Mucosa of descending colon (tissue), 3 donors: ENCODE measurements around the gene PHF19. TPM values are rescaled to one million over a fixed set of nuclear protein-coding genes. Genes with fewer than 3 reads are reported as not detected.

ENCODE experiments used
- ATAC-seq: fragments of 200-7000 bp; cut with Tn5 transposase; one replicate; pipeline ENCODE4 v1.9.1; 2020; ENCODE audit warnings: mild to moderate bottlenecking, moderate library complexity
- DNase-seq, 3 donors: peaks; one replicate each; pipeline ENCODE4 v3.0.0-alpha.2; 2020
- H3K36me3 ChIP-seq: fragments of 200-600 bp; one replicate; pipeline ENCODE4 v1.8.0; 2021; ENCODE audit warnings: low read depth, mild to moderate bottlenecking
- H3K4me1 ChIP-seq: fragments of 200-600 bp; one replicate; pipeline ENCODE4 v1.8.0; 2021; ENCODE audit warnings: low read depth, mild to moderate bottlenecking
- H3K4me3 ChIP-seq: fragments of 200-600 bp; one replicate; pipeline ENCODE4 v1.8.0; 2021; ENCODE audit warnings: mild to moderate bottlenecking
- H3K9me3 ChIP-seq: fragments of 200-600 bp; one replicate; pipeline ENCODE4 v1.8.0; 2021; ENCODE audit warnings: mild to moderate bottlenecking
- CTCF ChIP-seq: fragments of 200-600 bp; IDR thresholded peaks from one replicate; pipeline ENCODE4 v1.8.0; 2022; ENCODE audit warnings: antibody characterized with exemption, mild to moderate bottlenecking
- intact Hi-C, 2 donors: fragments of 100-400 bp; cut with DNase I in 1 of 2; cut with micrococcal nuclease in 1 of 2; formaldehyde crosslinking; loops; one replicate each; pipeline versions ENCODE4 v1.11.0 to v1.11.1; 2022; cut with DNase I, micrococcal nuclease
- total RNA-seq, 3 donors: library from RNA; stranded (reverse); fragmentation: NEBNext Ultra II Directional in 2 of 3; extraction: Animal tissue kit (Norgen Biotek cat#: 25700) in 2 of 3; gene quantifications; one replicate each; pipeline versions ENCODE4 v1.2.1 to v1.2.4, GENCODE V29; 2021 to 2023
- donor health status: DM: no; HTN: no; CAD: no; lungs with moderate emphysema.
- donor health status: DM: no; HTN: no; CAD: no.
- donor health status: DM: no; HTN: yes; CAD: no.

PHF19 gene
- total RNA-seq, 3 donors from 2014 or later, result 9.8 to 33.6 (median 26.6) TPM

- DNase-seq (no peak), ATAC-seq (no peak)
- no peaks in the 10 kb centered on the region for H3K4me1 ChIP-seq
- H3K9me3 ChIP-seq, result no peaks in the 10 kb centered on the region
- no peak overlapping the region for H3K4me3 ChIP-seq
- intact Hi-C loops, result no loop called here
- H3K36me3 ChIP-seq, result no peaks in the 10 kb centered on the region
- TF ChIP-seq CTCF, result no peak
These were observed 38.0 kb upstream of the PHF19 start for GRCh38 chr9:120914953-120915352.

GRCh38 chr9:120914396-120914795, 37.4 kb upstream of the PHF19 start:
- H3K9me3 ChIP-seq, result no peaks in the 10 kb centered on the region
- intact Hi-C loops, result no loop called here
- ATAC-seq, result no peak
- TF ChIP-seq CTCF, result no peak
- H3K4me3 ChIP-seq, result no peak overlapping the region
- H3K36me3 ChIP-seq, result no peaks in the 10 kb centered on the region
- H3K4me1 ChIP-seq, result no peaks in the 10 kb centered on the region
- DNase-seq, result no peak

GRCh38 chr9:120913647-120914264, 36.8 kb upstream of the PHF19 start:
- intact Hi-C loops, result no loop called here
- ATAC-seq (no peak), DNase-seq (no peak)
- no peaks in the 10 kb centered on the region for H3K4me1 ChIP-seq
- no peak for TF ChIP-seq CTCF
- H3K9me3 ChIP-seq, result no peaks in the 10 kb centered on the region
- H3K4me3 ChIP-seq, result no peak overlapping the region
- no peaks in the 10 kb centered on the region for H3K36me3 ChIP-seq

GRCh38 chr9:120912958-120913646, 36.1 kb upstream of the PHF19 start:
- Histone ChIP-seq H3K36me3 (no peaks in the 10 kb centered on the region), H3K9me3 (no peaks in the 10 kb centered on the region), H3K4me3 (no peak overlapping the region), H3K4me1 (no peaks in the 10 kb centered on the region)
- ATAC-seq, result no peak
- TF ChIP-seq CTCF, result no peak
- intact Hi-C loops, result no loop called here
- no peak for DNase-seq

GRCh38 chr9:120911295-120911837, 34.4 kb upstream of the PHF19 start:
- DNase-seq (no peak), ATAC-seq (no peak)
- Histone ChIP-seq H3K9me3 (no peaks in the 10 kb centered on the region), H3K36me3 (no peaks in the 10 kb centered on the region), H3K4me3 (no peak overlapping the region), H3K4me1 (no peaks in the 10 kb centered on the region)
- TF ChIP-seq CTCF, result no peak
- intact Hi-C loops, result no loop called here
